CD4-positive, alpha-beta T cell (primary cell): Measurements from ENCODE around the gene POLK. TPM values are rescaled to one million over a fixed set of nuclear protein-coding genes. Genes with fewer than 3 reads are reported as not detected.
"Not testable (repeated sequence)": the region's sequence is repeated elsewhere in the genome, so short reads cannot be mapped to it uniquely, and the experiment has no call there.

Experiments
- ATAC-seq: fragments of 200-7000 bp; cut with Tn5 transposase; one replicate; pipeline ENCODE4 v1.10.0; 2022; ENCODE audit warnings: mild to moderate bottlenecking; ENCODE audit not compliant: poor library complexity
- CTCF ChIA-PET: fragments of 350-600 bp; sonication (Branson Sonifier 250); formaldehyde crosslinking; loops from one replicate; lab custom pipeline; 2021; ENCODE audit warnings: antibody characterized with exemption, inconsistent platforms; lab: Charles Lee
- POLR2A ChIA-PET: fragments of 350-600 bp; sonication (Branson Sonifier 250); formaldehyde crosslinking; loops from one replicate; lab custom pipeline; 2021; ENCODE audit warnings: antibody characterized with exemption, inconsistent platforms; lab: Charles Lee
- DNase-seq, 14 experiments: peaks; one replicate each; pipeline ENCODE4 v3.0.0-alpha.2; 2013 to 2020; ENCODE audit warnings: mixed read lengths in 2 of 14
- H3K27ac ChIP-seq, 2 donors: one replicate each; pipeline versions ENCODE4 v1.5.1 to v1.7.0; 2013; ENCODE audit warnings: low read length in 2 of 2, low read depth in 1 of 2, mild to moderate bottlenecking in 1 of 2
- H3K27me3 ChIP-seq, 2 experiments: 1 replicate in 1 of 2; 2 replicates in 1 of 2; pipeline versions ENCODE4 v1.6.1 to v1.7.0; 2013; ENCODE audit warnings: low read length in 2 of 2, control low read depth in 1 of 2, mild to moderate bottlenecking in 1 of 2, moderate library complexity in 1 of 2; ENCODE audit not compliant: insufficient read depth in 2 of 2, control insufficient read depth in 1 of 2
- H3K36me3 ChIP-seq: one replicate; pipeline ENCODE4 v1.6.1; 2013; ENCODE audit warnings: low read length, control low read depth; ENCODE audit not compliant: insufficient read depth
- H3K4me1 ChIP-seq: one replicate; pipeline ENCODE4 v1.6.1; 2013; ENCODE audit warnings: low read length, control low read depth; ENCODE audit not compliant: insufficient read depth
- H3K4me3 ChIP-seq: one replicate; pipeline ENCODE4 v1.5.1; 2013; ENCODE audit warnings: mild to moderate bottlenecking, low read length, moderate library complexity
- H3K9me3 ChIP-seq, 2 experiments: 1 replicate in 1 of 2; 2 replicates in 1 of 2; pipeline versions ENCODE4 v1.6.1 to v1.7.0; 2013; ENCODE audit warnings: low read length in 2 of 2, mild to moderate bottlenecking in 2 of 2, control low read depth in 1 of 2, moderate library complexity in 1 of 2; ENCODE audit not compliant: control insufficient read depth in 1 of 2, insufficient read depth in 1 of 2
- H3K27ac Mint-ChIP-seq: one replicate; pipeline ENCODE4 v1.8.0; 2020; ENCODE audit warnings: mixed read lengths
- H3K27me3 Mint-ChIP-seq: one replicate; pipeline ENCODE4 v1.8.0; 2021; ENCODE audit warnings: mixed read lengths
- H3K36me3 Mint-ChIP-seq: one replicate; pipeline ENCODE4 v1.8.0; 2021; ENCODE audit warnings: low read depth, mixed read lengths
- H3K4me1 Mint-ChIP-seq: one replicate; pipeline ENCODE4 v1.8.0; 2021; ENCODE audit warnings: low read depth, mixed read lengths
- H3K4me3 Mint-ChIP-seq: one replicate; pipeline ENCODE4 v1.8.0; 2020; ENCODE audit warnings: mild to moderate bottlenecking, mixed read lengths
- H3K9me3 Mint-ChIP-seq: one replicate; pipeline ENCODE4 v1.8.0; 2020; ENCODE audit warnings: mixed read lengths
- CTCF ChIP-seq: fragments of 200-600 bp; IDR thresholded peaks from one replicate; pipeline ENCODE4 v1.8.0; 2022; ENCODE audit warnings: antibody characterized with exemption, mild to moderate bottlenecking
- intact Hi-C, 2 experiments: fragments of 100-400 bp; cut with DNase I in 1 of 2; cut with micrococcal nuclease in 1 of 2; formaldehyde crosslinking; loops; one replicate each; pipeline versions ENCODE4 v1.15.1 to v1.9.0; 2023 to 2025; cut with DNase I, micrococcal nuclease
- total RNA-seq, 174 experiments: library from RNA in 2 of 174; stranded (reverse) in 2 of 174; gene quantifications; one replicate each; pipeline ENCODE4 v1.2.3 and lab custom pipeline; 2021 to 2026

POLK gene
- total RNA-seq, 2 experiments from 2014 or later = 10.0 to 10.3 TPM

- DNase-seq (no peak), ATAC-seq (no peak)
- Histone ChIP-seq H3K27me3 (no peaks in the 10 kb centered on the region), H3K36me3 (peaks cover 18% of the 10 kb centered on the region), H3K4me3 (no peak overlapping the region), H3K4me1 (no peaks in the 10 kb centered on the region), H3K27ac (no peak overlapping the region), H3K9me3 (peaks cover 0 to 3% of the 10 kb centered on the region in 2 experiments)
- no peak for TF ChIP-seq CTCF
- Mint-ChIP-seq H3K27me3 (no peaks in the 10 kb centered on the region), H3K4me3 (no peak overlapping the region), H3K36me3 (peaks cover 75% of the 10 kb centered on the region), H3K9me3 (no peaks in the 10 kb centered on the region), H3K4me1 (peaks cover 17% of the 10 kb centered on the region), H3K27ac (no peak overlapping the region)
- ChIA-PET CTCF (interaction anchor here (0.6 kb wide), 1 partner anchor 962 kb away, joined by 3 read pairs; no protein-coding TSS in a partner anchor), POLR2A (no interaction called here)
- intact Hi-C loops = no loop called here
Measured at GRCh38 chr5:75498208-75498777, 13.4 kb upstream of the POLK start.

DNA sequence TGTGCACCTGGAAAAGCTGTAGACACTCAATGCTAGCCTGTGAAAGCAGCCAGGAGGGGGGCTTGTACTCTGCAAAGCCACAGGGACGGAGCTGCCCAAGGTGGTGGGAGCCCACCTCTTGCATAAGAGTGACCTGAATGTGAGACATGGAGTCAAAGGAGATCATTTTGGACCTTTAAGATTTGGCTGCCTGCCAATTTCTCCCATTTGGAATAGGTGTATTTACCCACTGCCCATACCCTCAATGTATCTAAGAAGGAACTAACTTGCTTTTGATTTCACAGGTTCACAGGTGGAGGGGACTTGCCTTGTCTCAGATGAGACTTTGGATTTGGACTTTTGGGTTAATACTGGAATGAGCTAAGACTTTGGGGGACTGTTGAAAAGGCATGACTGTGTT is 12.8 kb upstream of the POLK start:
- CTCF ChIA-PET = interaction anchor here (0.6 kb wide), 1 partner anchor 962 kb away, joined by 3 read pairs; no protein-coding TSS in a partner anchor
- peaks cover 23% of the 10 kb centered on the region for H3K4me1 Mint-ChIP-seq

DNA sequence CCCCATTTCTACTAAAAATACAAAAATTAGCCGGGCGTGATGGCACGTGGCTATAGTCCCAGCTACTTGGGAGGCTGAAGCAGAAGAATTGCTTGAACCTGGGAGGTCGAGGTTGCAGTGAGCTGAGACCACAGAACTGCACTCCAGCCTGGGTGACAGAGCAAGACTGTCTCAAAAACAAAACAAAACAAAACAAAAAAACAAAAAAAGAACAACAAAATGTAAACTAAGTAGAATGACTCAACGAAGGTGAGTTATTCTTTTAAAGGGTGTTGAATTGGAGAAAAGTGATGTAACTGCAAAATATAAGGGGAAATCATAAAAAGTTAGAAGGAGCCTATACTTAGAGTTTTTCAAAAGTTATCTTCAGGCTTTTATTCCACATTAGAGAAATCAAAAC is 6.6 kb upstream of the POLK start:
- intact Hi-C loops, CTCF ChIA-PET, H3K27ac Mint-ChIP-seq, ATAC-seq, H3K9me3 Mint-ChIP-seq, H3K9me3 ChIP-seq, H3K27ac ChIP-seq, H3K4me3 Mint-ChIP-seq, POLR2A ChIA-PET, H3K4me3 ChIP-seq, H3K27me3 ChIP-seq, H3K27me3 Mint-ChIP-seq, H3K36me3 ChIP-seq, DNase-seq, H3K4me1 ChIP-seq: not testable (repeated sequence)
- H3K36me3 Mint-ChIP-seq = peaks cover 44% of the 10 kb centered on the region
- peaks cover 65% of the 10 kb centered on the region for H3K4me1 Mint-ChIP-seq

More for the DNA sequence above, 12.8 kb upstream of the POLK start:
- H3K9me3 ChIP-seq, H3K4me3 ChIP-seq, H3K27me3 ChIP-seq, DNase-seq, H3K27me3 Mint-ChIP-seq, H3K27ac Mint-ChIP-seq, intact Hi-C loops, H3K27ac ChIP-seq, POLR2A ChIA-PET, H3K4me1 ChIP-seq, ATAC-seq, H3K9me3 Mint-ChIP-seq, H3K4me3 Mint-ChIP-seq: not testable (repeated sequence)
- H3K36me3 Mint-ChIP-seq = peaks cover 74% of the 10 kb centered on the region
- H3K36me3 ChIP-seq = peaks cover 18% of the 10 kb centered on the region

GRCh38 chr5:75507841-75508240 is 3.9 kb upstream of the POLK start:
- Mint-ChIP-seq H3K27ac (no peak overlapping the region), H3K36me3 (peaks cover 39% of the 10 kb centered on the region), H3K27me3 (no peaks in the 10 kb centered on the region), H3K4me3 (no peak overlapping the region), H3K9me3 (no peaks in the 10 kb centered on the region), H3K4me1 (peaks cover 84% of the 10 kb centered on the region)
- Histone ChIP-seq H3K4me1 (peaks cover 16% of the 10 kb centered on the region), H3K27ac (no peak overlapping the region), H3K4me3 (no peak overlapping the region), H3K36me3 (no peaks in the 10 kb centered on the region), H3K9me3 (no peaks in the 10 kb centered on the region), H3K27me3 (no peaks in the 10 kb centered on the region)
- no peak for DNase-seq
- intact Hi-C loops = no loop called here
- ATAC-seq = no peak
- no peak for TF ChIP-seq CTCF
- ChIA-PET CTCF (no interaction called here), POLR2A (no interaction called here)
